ENCODE results near the gene CHKA.

The CHKA gene

DNA sequence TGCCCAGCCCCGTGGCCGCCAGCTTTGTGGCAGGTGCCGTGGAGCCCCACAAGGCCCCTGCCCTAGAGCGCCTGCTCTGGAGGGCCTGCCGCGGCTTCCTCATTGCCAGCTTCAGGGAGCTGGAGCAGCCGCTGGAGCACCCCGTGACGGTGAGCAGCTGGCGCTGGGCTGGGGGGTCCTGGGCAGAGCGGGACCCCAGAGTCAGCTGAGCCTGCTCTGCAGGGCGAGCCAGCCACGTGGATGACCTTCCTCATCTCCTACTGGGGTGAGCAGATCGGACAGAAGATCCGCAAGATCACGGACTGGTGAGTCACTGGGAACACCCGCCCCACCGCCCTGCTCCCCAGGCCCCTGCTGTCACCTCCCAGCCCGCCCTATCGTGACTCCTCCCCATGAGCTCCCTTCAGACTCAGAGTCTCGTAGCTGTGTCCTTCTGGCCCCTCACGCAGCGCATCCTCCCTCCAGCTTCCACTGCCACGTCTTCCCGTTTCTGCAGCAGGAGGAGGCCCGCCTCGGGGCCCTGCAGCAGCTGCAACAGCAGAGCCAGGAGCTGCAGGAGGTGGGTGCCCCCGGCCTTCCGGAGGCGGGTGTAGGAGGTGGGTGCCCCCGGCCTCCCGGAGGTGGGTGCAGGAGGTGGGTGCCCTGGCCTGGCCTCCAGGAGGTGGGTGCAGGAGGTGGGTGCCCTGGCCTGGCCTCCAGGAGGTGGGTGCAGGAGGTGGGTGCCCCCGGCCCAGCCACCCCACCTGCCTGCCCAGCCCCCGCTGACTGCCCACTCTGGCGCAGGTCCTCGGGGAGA, 77.6 kb downstream of the CHKA start:
- no peak for DNase-seq

DNA sequence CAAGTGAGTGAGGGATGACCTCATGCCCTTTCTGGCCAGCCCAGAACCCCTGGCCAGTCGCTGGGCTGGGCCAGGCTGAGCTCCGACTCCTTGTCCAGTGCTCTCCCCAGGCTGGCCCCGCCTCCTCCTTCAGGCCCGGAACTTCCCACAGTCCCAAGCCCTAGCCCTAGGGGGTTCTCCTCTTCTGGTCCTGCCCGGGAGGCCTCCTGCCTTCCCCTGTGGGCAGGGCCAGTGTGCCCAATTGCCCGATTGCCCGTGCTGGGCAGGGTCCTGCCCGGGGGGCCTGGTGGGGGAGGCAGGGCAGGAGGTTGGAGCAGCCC, 78.2 kb downstream of the CHKA start:
- no peak for DNase-seq

DNA sequence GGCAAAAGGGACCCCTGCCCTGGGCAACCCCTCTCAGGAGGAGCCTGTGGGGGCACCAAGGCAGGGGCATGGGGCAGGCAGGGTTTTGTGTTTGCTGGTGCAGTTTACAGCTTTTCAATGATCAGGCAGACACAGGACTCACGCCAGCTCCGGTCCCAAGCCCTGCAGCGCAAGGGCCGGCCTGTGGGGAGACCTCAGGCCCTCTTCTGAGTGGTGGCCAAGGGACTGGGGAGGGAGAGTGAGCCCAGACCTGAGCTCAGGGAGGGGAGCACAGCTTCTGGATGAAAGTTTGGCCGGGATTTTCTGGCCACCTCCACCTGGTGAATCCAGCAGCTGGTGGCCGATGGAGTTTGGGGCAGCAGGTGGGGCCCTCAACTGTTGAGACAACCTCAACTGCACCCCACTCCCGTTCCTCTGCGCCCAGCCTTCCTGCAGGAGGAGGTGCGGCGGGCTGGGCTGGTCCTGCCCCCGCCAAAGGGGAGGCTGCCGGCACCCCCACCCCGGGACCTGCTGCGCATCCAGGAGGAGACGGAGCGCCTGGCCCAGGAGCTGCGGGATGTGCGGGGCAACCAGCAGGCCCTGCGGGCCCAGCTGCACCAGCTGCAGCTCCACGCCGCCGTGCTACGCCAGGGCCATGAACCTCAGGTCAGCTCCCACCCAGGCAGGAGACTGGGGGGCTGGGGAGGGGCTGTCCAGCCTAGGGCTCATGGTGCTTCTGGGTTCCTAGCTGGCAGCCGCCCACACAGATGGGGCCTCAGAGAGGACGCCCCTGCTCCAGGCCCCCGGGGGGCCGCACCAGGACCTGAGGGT, 78.8 kb downstream of the CHKA start:
- no peak for DNase-seq

DNA sequence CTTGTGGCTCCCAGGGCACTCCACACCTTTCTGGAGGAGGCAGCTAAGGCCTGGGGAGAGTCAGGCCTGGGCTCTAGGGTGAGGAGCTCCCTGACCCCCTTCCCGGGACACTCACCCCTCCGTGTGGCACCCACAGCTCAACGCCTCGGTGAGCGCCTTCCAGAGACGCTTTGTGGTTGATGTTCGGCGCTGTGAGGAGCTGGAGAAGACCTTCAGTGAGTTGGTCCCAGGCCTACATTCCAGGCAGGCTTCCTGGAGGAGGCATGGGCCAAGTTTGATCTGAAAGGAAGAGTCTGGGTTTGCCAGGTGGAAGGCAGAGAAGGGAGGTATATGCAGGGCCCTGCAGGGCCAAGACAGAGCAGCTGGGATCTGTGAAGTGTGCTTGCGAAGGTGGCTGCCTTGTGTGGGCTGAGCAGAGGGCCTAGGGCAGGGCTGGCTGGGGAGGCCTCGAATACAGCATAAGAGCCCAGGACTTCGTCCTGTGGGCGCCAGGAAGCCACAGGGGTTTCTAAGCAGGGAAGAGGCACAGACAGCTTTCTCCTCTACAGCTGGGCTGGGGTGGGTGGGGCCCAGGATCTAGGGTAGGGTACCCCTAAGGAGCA, 79.5 kb downstream of the CHKA start:
- DNase-seq, result no peak

DNA sequence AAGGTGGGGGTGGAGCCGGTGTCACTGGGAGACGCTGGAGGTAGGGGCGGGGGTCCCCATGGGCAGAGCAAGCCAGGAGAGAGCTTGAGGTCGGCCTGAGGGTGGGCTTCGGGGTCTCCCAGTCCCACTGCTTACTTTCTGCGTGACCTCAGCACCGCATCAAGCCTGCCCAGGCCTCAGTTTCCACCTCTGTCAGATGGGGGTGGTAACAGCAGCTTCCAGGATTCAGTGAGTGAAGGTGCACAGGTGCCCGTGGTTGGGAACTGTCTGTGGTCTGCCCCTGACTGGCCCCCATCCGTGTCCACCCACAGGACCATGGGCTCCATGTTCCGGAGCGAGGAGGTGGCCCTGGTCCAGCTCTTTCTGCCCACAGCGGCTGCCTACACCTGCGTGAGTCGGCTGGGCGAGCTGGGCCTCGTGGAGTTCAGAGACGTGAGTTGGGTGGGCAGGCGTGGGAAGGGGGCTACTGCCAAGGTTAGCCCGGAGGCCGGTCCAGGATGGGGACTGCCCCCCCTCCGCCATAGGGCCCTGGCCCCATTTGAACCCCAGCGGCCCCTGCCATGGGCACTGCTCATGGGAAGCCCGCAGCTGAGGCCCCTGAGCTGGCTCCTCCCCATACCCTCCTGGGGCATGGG, 80.1 kb downstream of the CHKA start:
- DNase-seq, result no peak

DNA sequence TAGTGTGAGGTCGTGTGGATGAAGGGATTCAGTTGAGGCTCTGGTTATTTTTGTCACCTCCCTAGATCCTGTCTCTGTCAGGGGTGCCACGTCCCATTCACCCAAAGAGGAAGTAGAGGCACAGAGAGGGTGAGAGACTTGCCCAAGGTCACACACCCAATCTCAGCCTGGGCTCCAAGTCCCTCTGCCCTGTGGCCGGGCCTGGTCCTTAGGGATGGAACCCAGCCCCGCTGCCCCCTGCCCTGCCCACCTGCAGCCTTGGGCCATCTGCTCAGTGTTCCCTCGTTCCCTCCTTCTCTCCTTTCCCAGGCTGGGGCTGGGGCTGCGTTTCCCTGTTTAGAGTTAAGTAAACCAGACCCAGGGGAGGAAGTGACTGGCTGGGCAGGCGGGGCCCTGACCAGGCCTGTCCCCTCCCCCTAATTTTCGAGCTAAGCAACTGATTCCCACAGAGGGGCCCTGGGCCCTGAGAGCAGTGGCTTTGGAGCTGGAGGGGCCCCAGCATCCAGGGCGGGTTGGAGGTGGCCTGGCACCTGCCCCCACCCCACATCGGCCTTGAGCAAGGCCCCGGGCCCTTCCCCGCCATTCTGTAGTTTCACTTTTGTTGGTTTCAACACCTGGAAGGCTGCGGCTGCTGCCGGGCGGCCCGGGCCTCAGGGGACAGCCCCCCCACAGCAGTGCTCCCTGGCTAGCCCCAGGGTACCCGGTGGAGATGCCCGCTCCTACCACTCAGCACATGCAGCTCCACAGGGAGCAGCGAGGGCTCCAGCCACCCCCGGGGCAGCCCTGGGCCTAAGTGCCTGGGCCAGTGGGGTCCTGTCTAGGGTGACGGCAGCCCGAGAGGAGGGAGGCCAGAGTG, 80.9 kb downstream of the CHKA start:
- DNase-seq, result peak; percentile 44

DNA sequence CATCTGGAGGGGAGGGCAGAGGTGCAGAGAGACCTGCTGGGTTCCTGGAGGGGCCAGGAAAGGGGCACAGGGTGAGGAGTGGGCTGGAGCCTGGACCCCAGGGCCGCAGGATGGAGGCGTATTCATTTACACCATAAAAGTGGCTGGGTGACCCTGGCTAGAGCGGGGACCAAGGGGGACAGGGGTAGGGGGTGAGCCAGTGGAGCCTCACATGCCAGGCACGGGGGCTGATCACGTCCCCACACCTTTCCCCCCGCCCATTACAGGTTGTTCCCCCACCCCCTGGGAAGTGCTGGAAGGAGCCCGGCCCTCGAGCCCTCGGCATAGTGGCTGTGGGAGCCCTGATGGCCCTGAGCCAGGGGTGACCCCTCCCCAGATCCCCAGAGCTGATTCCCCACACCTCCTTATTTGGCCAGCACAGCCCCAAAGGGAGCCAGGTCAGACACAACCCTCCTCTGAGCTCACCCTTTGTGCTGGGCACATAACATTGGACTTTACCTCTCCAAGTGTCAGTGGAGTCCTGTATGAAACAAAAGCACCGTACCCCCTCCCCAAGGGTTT, 81.6 kb downstream of the CHKA start:
- no peak for DNase-seq

DNA sequence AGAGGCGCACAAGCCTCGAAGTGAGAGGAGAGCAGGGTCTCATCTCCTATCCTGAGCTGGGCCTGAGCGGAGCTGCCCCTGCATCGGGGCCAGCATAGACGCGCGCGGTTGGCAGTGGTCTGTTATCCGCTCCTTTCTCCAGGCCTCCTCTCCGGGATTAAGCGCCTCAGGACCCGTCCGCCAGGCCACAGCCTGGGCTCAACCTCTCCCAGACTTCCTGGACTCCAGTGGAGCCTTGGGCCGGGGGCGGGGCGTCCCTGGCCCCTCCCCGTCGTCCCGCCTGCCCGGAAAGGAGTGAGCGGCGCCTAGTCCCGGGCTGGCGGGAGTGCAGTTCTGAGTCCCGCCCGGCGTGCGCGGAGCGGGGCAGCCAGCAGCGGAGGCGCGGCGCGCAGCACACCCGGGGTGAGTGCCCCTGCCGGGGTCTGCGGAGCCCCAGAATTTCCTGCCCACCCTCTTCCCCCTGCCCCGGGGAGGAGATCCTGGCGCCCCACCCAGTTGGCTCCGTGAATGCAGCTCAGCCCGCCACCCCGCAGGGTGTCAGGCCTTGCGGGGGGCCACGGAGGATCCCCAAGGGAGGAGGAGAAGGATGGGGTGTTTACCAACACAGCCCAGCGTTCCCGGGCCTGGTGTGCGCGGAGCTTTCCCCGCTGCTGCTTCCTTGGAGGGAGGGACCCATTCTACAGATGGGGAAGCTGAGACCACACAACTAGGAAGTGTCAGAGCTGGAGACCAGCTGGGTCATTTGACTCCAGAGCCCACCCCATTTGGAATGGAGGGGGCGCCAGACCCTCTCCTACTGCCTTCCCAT, 82.3 kb downstream of the CHKA start, which contains the start of gene TCIRG1:
TCIRG1 (plus strand) TSS at position 308 of the 808 bp plus-strand sequence. CDS start 2,247 bp downstream, outside the sequence.
- peak; percentile 62 for DNase-seq

DNA sequence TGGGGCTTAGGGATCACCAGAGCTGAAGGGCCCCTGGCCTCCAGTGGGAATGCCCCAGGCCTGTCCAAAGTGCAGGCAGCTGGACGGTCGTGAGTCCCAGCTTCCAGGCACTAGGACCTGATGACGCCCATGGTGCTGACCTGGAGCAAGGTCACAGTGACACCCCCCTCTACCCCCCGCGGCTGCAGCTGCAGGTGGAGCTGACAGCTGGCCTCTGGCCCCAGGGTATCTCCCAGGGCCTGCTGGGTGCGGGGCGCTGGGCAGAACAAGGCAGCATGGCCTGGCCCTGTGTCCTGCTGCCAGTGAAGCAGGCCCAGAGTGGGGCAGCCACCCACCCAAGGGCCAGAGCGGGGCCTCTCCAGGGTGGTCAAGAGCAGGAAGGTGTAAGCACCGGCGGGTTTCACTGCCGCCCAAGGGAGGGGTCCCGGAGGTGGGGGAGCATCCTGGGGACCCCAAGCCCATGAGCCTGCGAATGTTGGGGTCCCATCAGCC, 82.9 kb downstream of the CHKA start:
- DNase-seq, result no peak

DNA sequence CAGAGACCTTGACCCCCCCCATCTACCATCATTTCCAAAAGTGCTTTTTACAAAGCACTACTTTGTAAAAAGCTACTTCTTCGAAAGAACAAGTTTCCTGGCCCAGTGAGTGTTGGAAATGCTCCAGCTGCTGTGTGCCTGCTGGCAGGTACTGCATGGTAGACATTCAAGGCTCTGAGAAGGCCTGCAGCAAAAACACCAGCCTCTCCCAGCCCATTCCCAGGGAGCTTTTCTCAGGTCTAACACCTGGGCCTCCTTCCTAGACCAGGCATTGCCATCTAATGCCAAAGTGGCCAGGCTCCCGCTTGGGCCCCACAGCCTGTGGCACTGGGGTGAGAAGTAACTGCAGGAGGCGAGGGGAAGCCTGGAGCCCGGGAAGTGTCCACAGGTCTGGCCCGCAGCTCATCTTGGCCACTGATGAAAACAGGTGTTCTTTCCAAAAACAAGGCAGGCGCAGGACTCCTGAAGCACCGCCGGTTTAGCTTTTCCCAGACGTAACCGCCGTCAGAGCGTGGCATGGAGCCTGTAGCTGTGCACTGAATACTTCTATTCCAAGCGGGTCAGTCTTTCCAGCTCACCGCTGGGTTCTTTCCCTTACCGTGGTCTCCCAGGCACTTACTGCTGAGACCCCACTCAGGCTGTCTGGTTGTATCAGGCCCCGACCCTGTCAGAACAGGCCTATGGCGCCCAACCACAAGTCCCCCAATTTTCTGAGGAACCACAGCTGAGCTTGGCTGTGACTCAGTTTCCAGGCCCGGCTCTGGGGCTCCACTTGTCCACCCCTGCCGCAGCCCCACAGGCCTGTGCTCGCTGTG, 83.6 kb downstream of the CHKA start:
- no peak for DNase-seq

DNA sequence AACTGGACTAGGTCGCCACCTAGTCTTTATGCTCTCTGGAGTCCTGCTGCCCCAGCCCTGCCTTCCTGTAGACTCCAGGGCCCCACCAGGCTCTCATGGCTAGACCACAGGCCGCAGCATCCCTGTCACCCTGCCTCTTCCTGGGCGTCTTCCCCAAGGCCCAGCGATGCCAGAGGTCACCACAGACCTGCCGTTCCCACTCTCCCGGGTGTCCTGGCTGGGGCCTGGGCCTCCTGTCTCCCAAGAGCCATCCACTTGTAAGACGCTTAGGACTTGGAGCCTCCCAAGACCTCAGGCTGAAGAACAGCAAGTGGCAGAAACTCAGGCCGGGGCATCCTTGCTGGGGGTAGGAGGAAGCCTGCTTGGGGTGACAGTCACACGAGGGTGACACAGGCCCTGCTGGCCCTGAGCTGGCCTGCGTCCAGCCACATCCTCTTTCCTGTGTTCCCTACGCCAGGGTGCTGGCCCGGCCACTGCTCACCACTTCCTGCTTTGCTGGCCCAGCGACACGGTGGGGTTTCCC, 84.4 kb downstream of the CHKA start:
- DNase-seq, result no peak

DNA sequence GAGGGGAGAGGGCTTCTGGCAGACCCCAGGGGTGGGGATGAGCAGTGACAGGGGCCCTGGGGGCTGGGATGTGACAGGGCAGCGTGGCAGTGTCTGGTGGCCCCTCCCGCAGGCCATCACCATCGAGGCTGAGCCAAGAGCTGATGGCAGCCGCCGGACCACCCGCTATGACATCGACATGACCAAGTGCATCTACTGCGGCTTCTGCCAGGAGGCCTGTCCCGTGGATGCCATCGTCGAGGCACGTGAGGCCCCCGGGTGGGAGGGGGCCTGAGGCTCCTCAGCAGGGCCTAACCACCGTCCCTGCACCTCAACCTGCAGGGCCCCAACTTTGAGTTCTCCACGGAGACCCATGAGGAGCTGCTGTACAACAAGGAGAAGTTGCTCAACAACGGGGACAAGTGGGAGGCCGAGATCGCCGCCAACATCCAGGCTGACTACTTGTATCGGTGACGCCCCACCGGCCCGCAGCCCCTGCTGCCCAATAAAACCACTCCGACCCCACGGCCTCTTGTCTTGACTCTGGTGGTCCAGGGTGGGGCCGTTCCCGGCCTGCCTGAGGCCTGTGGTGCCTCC, 85.0 kb downstream of the CHKA start:
- no peak for DNase-seq

DNA sequence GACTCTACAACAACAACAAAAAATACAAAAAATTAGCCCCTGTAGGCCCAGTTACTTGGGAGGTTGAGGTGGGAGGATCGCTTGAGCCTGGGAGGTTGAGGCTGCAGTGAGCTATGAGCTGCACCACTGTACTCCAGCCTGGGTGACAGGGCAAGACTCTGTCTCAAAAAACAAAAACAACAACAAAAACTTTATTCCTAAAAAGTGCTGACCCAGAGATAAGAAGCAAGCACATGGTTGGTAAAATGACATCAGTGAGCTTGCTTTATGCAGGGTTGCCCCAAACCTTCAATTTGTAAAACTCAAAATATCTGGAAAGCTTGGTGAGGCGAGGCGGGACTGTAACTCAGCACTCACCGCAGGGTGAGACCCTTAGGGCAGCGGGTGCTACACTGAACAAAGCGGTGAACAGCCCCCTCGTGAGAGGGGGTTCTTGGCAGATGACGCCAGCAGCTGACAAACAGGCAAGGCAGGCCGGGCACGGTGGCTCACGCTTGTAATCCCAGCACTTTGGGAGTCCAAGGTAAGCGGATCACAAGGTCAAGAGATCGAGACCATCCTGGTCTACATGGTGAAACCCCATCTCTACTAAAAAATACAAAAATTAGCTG, 85.8 kb downstream of the CHKA start:
- no peak for DNase-seq

DNA sequence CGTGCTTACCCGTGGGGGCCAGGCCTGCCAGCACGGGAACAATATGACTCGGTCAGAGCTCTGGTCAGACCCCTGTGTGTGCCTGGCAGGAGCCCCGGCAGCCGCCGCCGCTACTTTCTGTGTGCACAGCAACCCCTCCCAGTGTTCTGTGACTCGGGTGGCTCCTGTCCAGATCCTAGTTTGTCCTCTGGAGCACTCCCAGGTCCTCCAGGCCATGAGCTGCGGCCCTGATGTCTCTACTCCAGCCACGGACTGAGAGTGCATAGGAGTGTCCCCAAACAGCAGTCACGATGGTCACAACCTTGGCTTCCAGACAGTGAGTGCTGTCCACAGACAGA, 87.5 kb downstream of the CHKA start:
- DNase-seq, result no peak

DNA sequence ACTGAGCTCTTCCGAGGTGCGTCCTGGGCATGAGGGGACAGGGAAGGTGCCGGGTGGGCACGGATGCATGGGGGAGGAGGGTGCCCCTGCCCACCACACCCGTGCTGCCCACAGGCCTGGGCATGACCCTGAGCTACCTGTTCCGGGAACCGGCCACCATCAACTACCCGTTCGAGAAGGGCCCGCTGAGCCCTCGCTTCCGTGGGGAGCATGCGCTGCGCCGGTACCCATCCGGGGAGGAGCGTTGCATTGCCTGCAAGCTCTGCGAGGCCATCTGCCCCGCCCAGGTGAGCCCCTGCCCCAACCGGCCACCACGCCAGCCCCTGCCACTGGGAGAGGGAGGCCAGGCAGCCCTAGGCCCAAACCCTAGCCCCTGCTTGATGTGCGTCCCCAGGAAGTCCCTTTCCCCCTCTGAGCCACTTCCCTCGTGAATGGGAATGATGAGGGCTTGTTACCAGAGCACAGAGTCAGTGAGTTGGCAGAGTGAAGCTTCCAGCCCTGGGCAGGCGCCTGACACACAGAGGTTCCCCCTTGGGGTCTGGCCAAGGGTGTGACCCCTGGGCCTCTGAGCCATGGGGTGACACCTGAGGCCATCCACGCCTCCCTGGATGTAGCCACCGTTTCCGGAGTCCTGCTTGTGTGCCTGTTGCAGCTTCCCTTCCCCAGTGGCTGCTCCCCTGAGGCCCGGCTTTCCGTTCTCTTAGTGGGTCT, 88.0 kb downstream of the CHKA start:
- DNase-seq, result no peak

DNA sequence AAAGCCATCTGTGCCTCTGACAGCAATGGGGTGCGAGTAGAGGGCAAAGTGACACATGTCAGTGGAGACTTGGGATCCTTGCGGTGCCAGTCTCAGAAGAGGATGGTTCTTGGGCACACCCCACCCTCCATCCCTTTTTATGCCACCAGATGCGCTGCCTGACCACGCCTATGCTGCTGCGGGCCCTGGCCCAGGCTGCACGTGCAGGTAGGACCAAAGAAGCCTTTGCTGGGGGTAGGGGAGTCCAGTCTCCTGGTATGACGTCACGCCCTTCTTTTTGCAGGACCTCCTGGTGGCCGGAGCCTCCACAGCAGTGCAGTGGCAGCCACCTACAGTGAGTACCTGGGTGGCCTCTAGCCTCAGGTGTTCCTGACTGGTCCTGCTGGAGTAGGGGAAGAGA, 89.2 kb downstream of the CHKA start:
- no peak for DNase-seq

DNA sequence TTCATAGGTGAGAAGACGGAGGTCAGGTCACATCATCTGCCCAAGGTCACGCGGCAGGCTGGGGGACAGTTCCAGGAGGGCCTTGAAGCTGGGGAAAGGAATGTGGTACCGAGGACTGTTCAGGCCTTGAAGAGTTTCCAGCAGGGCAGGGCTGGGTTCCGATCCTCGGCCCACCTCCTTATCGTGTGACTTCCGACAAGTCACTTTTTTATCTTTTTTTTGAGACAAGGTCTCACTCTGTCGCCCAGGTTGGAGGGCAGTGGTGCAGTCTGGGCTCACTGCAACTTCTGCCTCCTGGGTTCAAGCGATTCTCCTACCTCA, 90.1 kb downstream of the CHKA start:
- peak; percentile 24 for DNase-seq

DNA sequence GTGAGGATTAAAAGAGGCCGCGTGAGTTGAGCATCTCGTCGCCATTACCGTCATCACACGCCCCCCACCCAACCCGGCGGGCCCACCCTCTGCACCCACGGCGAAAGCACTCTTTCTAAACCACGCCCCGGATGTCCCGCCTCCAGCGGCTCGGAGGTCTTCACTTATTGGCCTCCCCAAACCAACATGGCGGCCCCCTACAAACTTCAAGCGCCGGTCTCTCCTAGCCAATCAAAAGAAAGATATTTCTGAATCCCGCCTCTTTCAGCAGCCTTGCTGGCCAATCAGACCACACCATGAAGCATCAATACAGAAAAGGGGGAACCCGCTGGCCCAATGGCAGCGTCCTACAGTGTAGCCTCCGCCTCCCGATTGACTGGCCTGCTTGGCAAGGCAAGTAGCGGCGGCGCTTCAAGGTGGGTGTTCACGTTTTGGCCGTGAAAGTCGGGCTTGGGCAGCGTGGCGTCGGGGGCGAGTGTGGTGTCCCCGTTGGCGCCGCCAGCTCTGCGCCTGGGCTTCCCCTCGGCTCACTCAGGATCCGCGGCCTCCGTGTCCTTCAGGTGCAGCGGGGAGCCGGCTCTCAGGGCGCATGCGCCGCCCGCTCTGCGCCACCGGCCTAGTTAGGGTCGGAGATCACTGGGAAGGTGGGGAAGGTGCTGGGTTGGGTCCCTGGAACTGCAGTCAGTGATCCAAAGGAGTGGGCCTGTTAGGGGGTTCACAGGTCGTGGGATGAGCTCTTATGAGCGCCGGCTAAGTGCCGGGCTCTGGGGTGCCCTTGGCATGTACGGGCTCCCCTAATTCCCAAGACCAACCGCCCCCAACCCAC, 90.7 kb downstream of the CHKA start, which contains the start of gene NDUFS8:
NDUFS8 (plus strand) TSS at position 364 of the 826 bp plus-strand sequence. CDS start 1,471 bp downstream, outside the sequence.
- peak; percentile 98 for DNase-seq
